HEK293T (cell line): ENCODE results near the gene ANGPT4.

Experiments
- SUZ12 ChIP-seq: fragments of 450-650 bp; IDR thresholded peaks from 2 replicates; pipeline ENCODE4 v1.6.1; 2016; ENCODE audit warnings: mild to moderate bottlenecking
- TARDBP ChIP-seq: fragments of 450-650 bp; IDR thresholded peaks from 2 replicates; pipeline ENCODE4 v1.6.1; 2016

- TF ChIP-seq TARDBP: no peak
- no peak for TF ChIP-seq SUZ12
Observed at GRCh38 chr20:962223-962622, 46.1 kb upstream of the ANGPT4 start.
